Testis (tissue), 3 donors: ENCODE measurements around the gene B4GALNT1. TPM values are rescaled to one million over a fixed set of nuclear protein-coding genes. Genes with fewer than 3 reads are reported as not detected.

ENCODE experiments used
- DNase-seq: peaks from one replicate; pipeline ENCODE4 v3.0.0-alpha.2; 2019
- H3K27ac ChIP-seq, 2 donors: fragments of 200-600 bp; sonication (generic); one replicate each; pipeline ENCODE4 v1.5.1; 2019
- H3K27me3 ChIP-seq: fragments of 200-600 bp; sonication (generic); one replicate; pipeline ENCODE4 v1.5.1; 2019
- H3K36me3 ChIP-seq: fragments of 200-600 bp; sonication (generic); one replicate; pipeline ENCODE4 v1.5.1; 2017; ENCODE audit warnings: low read depth; ENCODE audit errors: missing control alignments
- H3K4me1 ChIP-seq: fragments of 200-600 bp; sonication (generic); one replicate; pipeline ENCODE4 v1.5.1; 2019
- H3K4me3 ChIP-seq, 2 donors: fragments of 200-600 bp; sonication (generic); one replicate each; pipeline ENCODE4 v1.5.1; 2017 to 2019
- H3K9me3 ChIP-seq: fragments of 200-600 bp; sonication (generic); one replicate; pipeline ENCODE4 v1.5.1; 2017
- POLR2A ChIP-seq: fragments of 450-650 bp; IDR thresholded peaks from one replicate; pipeline ENCODE4 v1.6.1; 2017; ENCODE audit warnings: antibody characterized with exemption, mild to moderate bottlenecking, moderate library complexity
- WGBS, 2 donors: methylation state at CpG; one replicate each; pipeline ENCODE4 v1.1.5; 2018; 5-methylcytosine and 5-hydroxymethylcytosine counted together
- intact Hi-C: fragments of 100-400 bp; cut with DNase I; formaldehyde crosslinking; loops from one replicate; pipeline ENCODE4 v1.15.1; 2023; ENCODE audit warnings: low total_unique reads
- polyA plus RNA-seq: library from polyadenylated mRNA; stranded (reverse); fragments of 350-450 nt; fragmentation: Illumina TruSeq; extraction: RNeasy Lipid Tissue Mini Kit (QIAGEN cat#74804); gene quantifications from one replicate; pipeline ENCODE4 v1.2.3, GENCODE V29; 2014; ENCODE audit warnings: low read depth, low replicate concordance; ENCODE audit not compliant: insufficient read depth
- total RNA-seq, 2 donors: library from RNA; depleted of rRNA; stranded (reverse); fragments of >200 nt; gene quantifications; one replicate each; pipeline ENCODE4 v1.2.3, GENCODE V29; 2016
- TF ChIP-seq, protein P1 (sequence below), 3 experiments: fragments of 450-650 bp in 2 of 3; fragments of 200-600 bp in 1 of 3; sonication (generic) in 1 of 3; IDR thresholded peaks; one replicate each; pipeline ENCODE4 v1.5.1; 2016 to 2019; ENCODE audit warnings: antibody characterized with exemption in 3 of 3, mild to moderate bottlenecking in 2 of 3, moderate library complexity in 1 of 3

B4GALNT1 gene
- total and polyA plus RNA-seq, 3 donors from 2014 or later = 1.8 to 3.2 (median 2.3) TPM

DNA sequence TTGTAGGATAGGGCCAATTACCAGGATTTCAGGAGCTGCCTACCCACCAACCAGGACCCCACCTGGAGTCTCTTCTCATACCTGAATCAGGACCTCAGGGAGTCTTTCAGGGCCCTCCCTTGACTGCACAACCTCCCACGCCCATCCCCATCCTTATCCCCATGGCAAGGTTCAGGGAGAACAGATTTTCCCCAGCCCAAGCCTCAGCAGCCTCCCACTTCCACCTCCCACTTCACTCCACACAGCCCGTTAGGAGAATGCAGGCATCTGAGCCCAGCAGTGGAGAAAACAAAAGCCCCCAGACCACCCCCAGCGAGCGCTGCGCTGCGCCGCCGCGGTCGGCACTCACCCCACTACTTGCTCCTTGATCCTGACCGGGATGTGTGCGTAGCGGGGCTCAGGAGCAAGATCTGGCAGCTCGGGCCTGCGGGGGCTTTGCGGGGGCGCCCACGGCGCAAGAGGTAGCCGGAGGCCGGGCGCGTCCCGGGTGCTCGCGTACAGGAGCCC lies 1.4 kb downstream of the B4GALNT1 start:
- no peaks in the 10 kb centered on the region for H3K9me3 ChIP-seq
- 23 to 28% methylated on average over 2 to 26 of the region's 26 CpGs for WGBS, 2 donors
- no peaks in the 10 kb centered on the region for H3K27me3 ChIP-seq
- no peaks in the 10 kb centered on the region for H3K36me3 ChIP-seq
- peak overlapping the region in 1 of 2 donors; percentile 68 for H3K4me3 ChIP-seq
- no peak overlapping the region for H3K27ac ChIP-seq
- DNase-seq = peak; percentile 9
- TF ChIP-seq POLR2A = no peak
- TF ChIP-seq, protein P1, sequence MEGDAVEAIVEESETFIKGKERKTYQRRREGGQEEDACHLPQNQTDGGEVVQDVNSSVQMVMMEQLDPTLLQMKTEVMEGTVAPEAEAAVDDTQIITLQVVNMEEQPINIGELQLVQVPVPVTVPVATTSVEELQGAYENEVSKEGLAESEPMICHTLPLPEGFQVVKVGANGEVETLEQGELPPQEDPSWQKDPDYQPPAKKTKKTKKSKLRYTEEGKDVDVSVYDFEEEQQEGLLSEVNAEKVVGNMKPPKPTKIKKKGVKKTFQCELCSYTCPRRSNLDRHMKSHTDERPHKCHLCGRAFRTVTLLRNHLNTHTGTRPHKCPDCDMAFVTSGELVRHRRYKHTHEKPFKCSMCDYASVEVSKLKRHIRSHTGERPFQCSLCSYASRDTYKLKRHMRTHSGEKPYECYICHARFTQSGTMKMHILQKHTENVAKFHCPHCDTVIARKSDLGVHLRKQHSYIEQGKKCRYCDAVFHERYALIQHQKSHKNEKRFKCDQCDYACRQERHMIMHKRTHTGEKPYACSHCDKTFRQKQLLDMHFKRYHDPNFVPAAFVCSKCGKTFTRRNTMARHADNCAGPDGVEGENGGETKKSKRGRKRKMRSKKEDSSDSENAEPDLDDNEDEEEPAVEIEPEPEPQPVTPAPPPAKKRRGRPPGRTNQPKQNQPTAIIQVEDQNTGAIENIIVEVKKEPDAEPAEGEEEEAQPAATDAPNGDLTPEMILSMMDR (IDR thresholded peaks at IDR 0.05) = no peak
- intact Hi-C loops = no loop called here
- H3K4me1 ChIP-seq = peaks cover 16% of the 10 kb centered on the region

DNA sequence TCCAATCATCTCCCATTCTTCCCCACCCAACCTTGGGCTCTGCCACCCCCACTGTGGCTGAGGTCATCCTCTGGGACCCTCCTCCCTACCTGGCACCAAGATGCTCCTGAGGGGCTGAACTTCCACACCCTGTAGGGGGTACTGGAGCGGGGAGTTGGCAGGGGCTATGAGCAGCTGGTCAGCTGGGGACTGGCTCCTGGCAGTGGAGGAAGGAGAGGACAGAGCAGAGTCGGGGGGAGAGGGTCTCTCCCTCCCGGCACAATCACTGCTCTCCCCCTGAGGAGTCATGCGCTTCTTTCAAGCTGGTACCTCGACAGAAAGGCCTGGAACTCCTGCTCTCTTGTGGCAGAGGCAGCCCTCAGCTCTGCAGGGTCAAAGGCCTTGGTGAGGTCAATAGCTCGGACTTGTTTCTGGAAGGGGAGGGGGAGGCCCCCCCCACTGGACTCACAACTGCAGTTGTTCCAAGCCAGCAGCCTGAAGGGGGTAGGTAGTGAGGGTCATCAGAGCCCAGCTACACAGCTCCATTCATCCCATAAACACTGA lies 2.0 kb downstream of the B4GALNT1 start:
- no peaks in the 10 kb centered on the region for H3K36me3 ChIP-seq
- H3K4me1 ChIP-seq = peaks cover 16% of the 10 kb centered on the region
- no peaks in the 10 kb centered on the region for H3K27me3 ChIP-seq
- H3K9me3 ChIP-seq = no peaks in the 10 kb centered on the region
- no peak overlapping the region for H3K27ac ChIP-seq
- 56 to 60% methylated on average over 6 of the region's 6 CpGs for WGBS, 2 donors
- intact Hi-C loops = no loop called here
- no peak overlapping the region for H3K4me3 ChIP-seq
- DNase-seq = peak; percentile 1
- TF ChIP-seq, protein P1 (IDR thresholded peaks at IDR 0.05) = no peak
- no peak for TF ChIP-seq POLR2A

DNA sequence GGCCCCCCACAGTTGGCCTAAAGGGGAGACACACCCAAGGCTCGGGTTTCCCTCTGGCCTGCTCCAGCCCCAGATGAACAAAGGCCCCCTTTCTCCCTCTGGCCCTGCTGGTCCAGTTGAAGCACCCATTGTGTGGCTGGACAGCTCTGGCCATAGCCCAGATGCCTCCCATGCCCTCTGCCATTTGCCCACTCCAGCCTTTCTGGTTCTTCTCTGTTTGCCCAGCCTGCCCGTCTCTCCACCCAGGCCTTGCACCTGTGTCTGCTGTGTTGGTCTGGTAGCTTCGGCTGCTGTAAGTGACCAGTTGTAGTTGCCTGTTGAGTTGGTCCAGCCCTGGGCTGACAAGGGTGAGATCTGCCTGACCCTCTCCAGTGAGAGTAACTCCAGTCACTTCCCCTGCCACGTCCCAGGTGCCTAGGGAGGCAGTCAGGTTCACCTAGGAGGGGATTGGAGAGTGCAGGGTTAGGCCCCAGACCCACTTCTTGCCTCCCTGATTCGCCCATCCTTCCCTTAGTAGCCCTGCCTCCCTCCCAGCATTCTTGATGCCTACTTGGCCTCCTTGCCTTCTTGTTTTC lies 3.0 kb downstream of the B4GALNT1 start:
- Histone ChIP-seq H3K4me1 (peaks cover 16% of the 10 kb centered on the region), H3K9me3 (no peaks in the 10 kb centered on the region), H3K36me3 (no peaks in the 10 kb centered on the region), H3K4me3 (no peak overlapping the region), H3K27ac (no peak overlapping the region), H3K27me3 (no peaks in the 10 kb centered on the region)
- no peak for TF ChIP-seq POLR2A
- TF ChIP-seq, protein P1 (IDR thresholded peaks at IDR 0.05) = no peak
- intact Hi-C loops = no loop called here
- peak; percentile 10 for DNase-seq
- WGBS, 2 donors = 89 to 90% methylated on average over 5 of the region's 5 CpGs

DNA sequence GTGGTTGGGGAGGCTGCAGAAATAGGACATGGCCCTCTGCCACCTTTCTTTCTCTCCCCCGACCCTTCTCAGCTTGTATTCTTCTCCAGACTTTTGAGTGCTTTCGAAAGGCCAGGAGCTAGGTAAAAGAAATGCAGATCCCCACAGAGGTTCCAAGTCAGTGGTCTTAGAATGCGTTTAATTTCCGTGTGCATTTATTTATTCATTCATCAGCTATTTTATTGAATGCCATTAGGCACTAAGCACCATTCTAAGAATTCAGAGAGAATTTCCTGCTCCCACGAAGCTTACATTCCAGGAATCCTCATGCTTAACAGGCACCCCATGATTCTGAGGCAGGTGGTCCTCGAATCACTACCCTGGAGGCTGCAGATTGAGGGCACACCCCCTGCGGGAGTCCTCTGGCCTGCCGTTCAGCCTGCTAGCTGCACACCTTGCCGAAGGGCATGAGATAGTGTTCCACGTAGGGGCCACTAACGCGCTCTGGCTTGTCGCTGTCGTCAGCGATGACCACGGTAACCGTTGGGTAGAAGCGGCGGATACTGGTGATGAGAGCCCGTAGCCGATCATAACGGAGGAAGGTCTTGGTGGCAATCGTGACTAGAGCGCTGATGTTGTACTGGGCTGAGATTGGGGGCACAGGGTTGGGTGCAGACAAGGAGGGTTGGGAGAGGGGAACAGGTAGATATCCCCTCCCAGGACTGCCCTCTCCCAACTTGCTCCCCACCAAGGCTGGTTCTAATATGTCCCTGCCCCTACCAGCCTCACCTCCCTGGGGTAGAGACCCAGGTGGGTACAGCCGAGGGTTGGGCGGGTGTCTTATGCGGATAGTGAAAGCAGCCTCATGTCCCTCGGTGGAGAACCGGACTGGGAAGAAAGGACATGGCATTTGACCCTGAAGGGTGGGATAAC lies 4.5 kb downstream of the B4GALNT1 start:
- intact Hi-C loops = no loop called here

More for the DNA sequence above, 4.5 kb downstream of the B4GALNT1 start:
- TF ChIP-seq, protein P1 (IDR thresholded peaks at IDR 0.05) = no peak
- no peak for TF ChIP-seq POLR2A
- Histone ChIP-seq H3K4me1 (peaks cover 16% of the 10 kb centered on the region), H3K27me3 (no peaks in the 10 kb centered on the region), H3K4me3 (no peak overlapping the region), H3K27ac (no peak overlapping the region), H3K36me3 (no peaks in the 10 kb centered on the region), H3K9me3 (no peaks in the 10 kb centered on the region)
- DNase-seq = peak; percentile 10
- 61 to 67% methylated on average over 23 to 29 of the region's 29 CpGs for WGBS, 2 donors
